SH-SY5Y (cell line): ENCODE measurements around the gene CYS1.

Experiments
- GATA2 ChIP-seq: IDR thresholded peaks from 2 replicates; pipeline ENCODE4 v1.6.1; 2011; ENCODE audit warnings: mild to moderate bottlenecking, low read depth, low read length
- GATA3 ChIP-seq: IDR thresholded peaks from 2 replicates; pipeline ENCODE4 v1.6.1; 2011; ENCODE audit warnings: low read depth, mild to moderate bottlenecking, low read length, moderate library complexity

- TF ChIP-seq GATA2 (no peak), GATA3 (no peak)
These were observed 843 bp downstream of the CYS1 start for GRCh38 chr2:10079266-10079869.
